Measurements from ENCODE around the gene ABCF3.
A peak's percentile ranks its signal among the peaks of the same experiment; 100 is the strongest.

Gene ABCF3

DNA sequence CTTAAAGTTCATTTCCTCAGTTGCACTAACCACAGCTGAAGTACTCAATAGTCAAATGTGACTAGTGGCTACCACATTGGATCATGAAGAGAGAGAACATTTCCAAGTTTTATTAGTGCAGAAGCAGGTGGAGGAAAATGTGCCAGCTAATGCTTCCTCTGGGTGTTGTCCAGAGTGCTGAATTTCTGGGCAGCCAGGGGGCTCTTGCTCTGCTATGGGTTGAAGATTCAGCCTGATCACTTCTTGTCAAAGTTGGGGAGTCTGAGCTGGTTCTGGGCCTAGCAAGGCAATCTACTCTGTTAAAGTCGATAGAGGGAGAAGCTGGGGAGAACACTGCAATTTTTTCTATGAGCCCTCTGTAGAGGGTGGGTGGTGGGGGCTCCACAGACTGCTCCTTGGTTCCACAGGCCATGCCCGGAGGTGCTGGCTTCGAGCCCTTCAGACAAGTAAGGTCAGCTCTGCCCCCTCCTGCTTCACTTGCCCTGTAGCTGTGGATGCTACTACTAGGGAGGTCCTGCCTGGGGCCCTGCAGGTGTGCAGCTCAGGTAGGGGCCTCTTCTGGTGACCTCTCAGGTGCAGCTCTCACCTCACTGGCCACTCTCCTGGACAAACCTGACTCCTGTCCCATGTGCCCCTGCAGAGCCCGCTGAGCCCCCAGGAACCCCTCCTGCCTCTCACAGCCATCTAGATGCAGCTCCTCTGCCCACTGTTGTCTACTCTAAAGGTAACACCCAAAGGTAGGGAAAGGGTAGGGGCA is 54.6 kb downstream of the ABCF3 start:
- Histone ChIP-seq H3K9ac (ENCODE audit: low read depth, low read length) (no peak overlapping the region), H3K36me3 (ENCODE audit: control insufficient read depth, insufficient read depth, low read length) (peaks cover 34% of the 10 kb centered on the region), H3K4me3 (ENCODE audit: low read depth, low read length) (no peak overlapping the region), H3K27ac (ENCODE audit: low read depth, low read length) (no peak overlapping the region), H3K9me3 (ENCODE audit: control insufficient read depth, insufficient read depth, low read length) (no peaks in the 10 kb centered on the region), H3K4me1 (ENCODE audit: control insufficient read depth, insufficient read depth, low read length) (no peaks in the 10 kb centered on the region), H3K27me3 (ENCODE audit: control insufficient read depth, insufficient read depth, low read length) (peaks cover 6% of the 10 kb centered on the region; the same call in 1 of the 2 replicates)

GRCh38 chr3:184241141-184241446 is 55.1 kb downstream of the ABCF3 start:
- H3K4me3 ChIP-seq (ENCODE audit: low read depth, low read length), result peak overlapping the region; percentile 52; the same call in 1 of the 2 replicates
- no peaks in the 10 kb centered on the region for H3K4me1 ChIP-seq (ENCODE audit: control insufficient read depth, insufficient read depth, low read length)
- H3K9me3 ChIP-seq (ENCODE audit: control insufficient read depth, insufficient read depth, low read length), result no peaks in the 10 kb centered on the region
- no peak overlapping the region for H3K27ac ChIP-seq (ENCODE audit: low read depth, low read length)
- H3K27me3 ChIP-seq (ENCODE audit: control insufficient read depth, insufficient read depth, low read length), result peaks cover 6% of the 10 kb centered on the region; the same call in 1 of the 2 replicates
- H3K9ac ChIP-seq (ENCODE audit: low read depth, low read length), result no peak overlapping the region
- H3K36me3 ChIP-seq (ENCODE audit: control insufficient read depth, insufficient read depth, low read length), result peaks cover 38% of the 10 kb centered on the region

DNA sequence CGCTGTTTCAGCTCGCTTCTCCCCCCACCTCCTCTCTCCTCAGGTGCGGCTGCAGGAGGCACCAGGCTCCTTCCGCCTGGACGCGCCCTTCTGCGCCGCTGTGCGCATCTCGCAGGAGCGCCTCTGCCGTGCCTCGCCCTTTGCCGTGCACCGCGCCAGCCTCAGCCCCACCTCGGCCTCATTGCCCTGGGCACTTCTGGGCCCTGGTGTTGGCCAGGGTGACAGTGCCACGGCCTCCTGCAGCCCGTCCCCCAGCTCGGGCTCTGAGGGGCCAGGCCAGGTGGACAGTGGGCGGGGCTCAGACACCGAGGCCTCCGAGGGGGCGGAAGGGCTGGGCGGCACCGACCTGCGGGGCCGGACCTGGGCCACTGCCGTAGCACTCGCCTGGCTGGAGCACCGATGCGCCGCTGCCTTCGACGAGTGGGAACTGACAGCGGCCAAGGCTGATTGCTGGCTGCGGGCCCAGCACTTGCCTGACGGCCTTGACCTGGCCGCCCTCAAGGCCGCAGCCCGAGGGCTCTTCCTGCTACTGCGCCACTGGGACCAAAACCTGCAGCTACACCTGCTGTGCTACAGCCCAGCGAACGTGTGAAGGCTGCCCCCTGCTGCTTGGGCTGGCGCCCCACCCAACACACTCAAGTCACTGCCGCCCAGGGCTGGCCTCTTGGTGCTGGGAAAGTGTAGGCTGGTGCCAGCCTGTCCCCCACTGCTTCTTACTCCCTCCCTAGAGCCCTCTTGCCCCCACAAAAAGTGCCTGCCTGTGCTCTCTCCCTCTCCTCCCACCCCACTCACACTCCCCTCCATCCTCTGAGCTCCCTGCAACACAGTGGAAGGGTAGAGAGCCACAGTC is 55.7 kb downstream of the ABCF3 start:
- peaks cover 38% of the 10 kb centered on the region for H3K36me3 ChIP-seq (ENCODE audit: control insufficient read depth, insufficient read depth, low read length)
- H3K4me1 ChIP-seq (ENCODE audit: control insufficient read depth, insufficient read depth, low read length), result no peaks in the 10 kb centered on the region
- H3K9ac ChIP-seq (ENCODE audit: low read depth, low read length), result no peak overlapping the region
- H3K9me3 ChIP-seq (ENCODE audit: control insufficient read depth, insufficient read depth, low read length), result no peaks in the 10 kb centered on the region
- H3K27me3 ChIP-seq (ENCODE audit: control insufficient read depth, insufficient read depth, low read length), result peaks cover 6% of the 10 kb centered on the region; the same call in 1 of the 2 replicates
- no peak overlapping the region for H3K27ac ChIP-seq (ENCODE audit: low read depth, low read length)
- H3K4me3 ChIP-seq (ENCODE audit: low read depth, low read length), result peak overlapping the region; percentile 52; the same call in 1 of the 2 replicates

- Histone ChIP-seq H3K4me3 (ENCODE audit: low read depth, low read length) (no peak overlapping the region), H3K4me1 (ENCODE audit: control insufficient read depth, insufficient read depth, low read length) (no peaks in the 10 kb centered on the region), H3K27ac (ENCODE audit: low read depth, low read length) (no peak overlapping the region), H3K9me3 (ENCODE audit: control insufficient read depth, insufficient read depth, low read length) (no peaks in the 10 kb centered on the region), H3K36me3 (ENCODE audit: control insufficient read depth, insufficient read depth, low read length) (peaks cover 38% of the 10 kb centered on the region), H3K9ac (ENCODE audit: low read depth, low read length) (no peak overlapping the region), H3K27me3 (ENCODE audit: control insufficient read depth, insufficient read depth, low read length) (peaks cover 6% of the 10 kb centered on the region; the same call in 1 of the 2 replicates)
These were observed 56.3 kb downstream of the ABCF3 start for GRCh38 chr3:184242297-184242685.

All from HUES48 (cell line).